HCT116 (cell line): ENCODE results near the gene UBASH3B. TPM values are rescaled to one million over a fixed set of nuclear protein-coding genes. Genes with fewer than 3 reads are reported as not detected.

Experiments used
- ATAC-seq: fragments of 200-7000 bp; cut with Tn5 transposase; 2 replicates; pipeline ENCODE4 v1.9.1; 2020; ENCODE audit warnings: mild to moderate bottlenecking, moderate library complexity
- BruUV-seq: library from RNA; stranded (reverse); fragments of 400-500 nt; replicated peaks from 2 replicates; lab custom pipeline; 2021; lab: Mats Ljungman, UMichigan
- CTCF ChIA-PET: fragments of 300-600 bp; sonication (Branson Sonifier 250); formaldehyde crosslinking; loops from one replicate; lab custom pipeline; 2021; ENCODE audit warnings: antibody characterized with exemption; lab: Charles Lee
- POLR2A ChIA-PET: fragments of 300-600, 350-600 bp; sonication (Branson Sonifier 250); formaldehyde crosslinking; loops from one replicate; lab custom pipeline; 2021; ENCODE audit warnings: antibody characterized with exemption; lab: Charles Lee
- RAD21 ChIA-PET, 2 experiments: fragments of 300-600 bp; sonication (Branson Sonifier 250); formaldehyde crosslinking; loops; one replicate each; lab custom pipeline; 2023; ENCODE audit warnings: low total read pairs in 2 of 2; ENCODE audit not compliant: uncharacterized antibody in 2 of 2, unreplicated experiment in 2 of 2, low non-redundant PET in 1 of 2; lab: Charles Lee
- DNase-seq: peaks from one replicate; pipeline ENCODE4 v3.0.0-alpha.2; 2010; ENCODE audit warnings: low read depth, low spot score
- H2AFZ ChIP-seq: fragments of 200-600 bp; shearing (Covaris generic), sonication (generic); 2 replicates; pipeline ENCODE4 v1.6.1; 2017; ENCODE audit warnings: low read depth, mixed run types, mixed read lengths, antibody characterized with exemption, low read length; ENCODE audit not compliant: poor library complexity, severe bottlenecking
- H3K27ac ChIP-seq: 2 replicates; pipeline ENCODE4 v1.5.1; 2012; ENCODE audit warnings: low read depth, low read length
- H3K27me3 ChIP-seq: fragments of 200-600 bp; sonication (generic); 2 replicates; pipeline ENCODE4 v1.6.1; 2016; ENCODE audit warnings: mixed run types, low read length, mixed read lengths; ENCODE audit not compliant: insufficient read depth
- H3K36me3 ChIP-seq, 2 experiments: fragments of 200-500 bp in 1 of 2; fragments of 200-600 bp in 1 of 2; sonication (Bioruptor generic) in 1 of 2; sonication (generic) in 1 of 2; 2 replicates each; pipeline versions ENCODE4 v1.5.1 to v1.6.1; 2014 to 2016; ENCODE audit warnings: low read length in 2 of 2, inconsistent platforms in 1 of 2, mixed read lengths in 1 of 2, mixed run types in 1 of 2; ENCODE audit not compliant: insufficient read depth in 2 of 2, control insufficient read depth in 1 of 2
- H3K4me1 ChIP-seq, 2 experiments: fragments of 200-600 bp in 1 of 2; sonication (generic) in 1 of 2; 2 replicates each; pipeline versions ENCODE4 v1.5.1 to v1.6.1; 2012 to 2017; ENCODE audit warnings: low read length in 2 of 2, inconsistent platforms in 1 of 2, mild to moderate bottlenecking in 1 of 2, mixed read lengths in 1 of 2, mixed run types in 1 of 2, moderate library complexity in 1 of 2; ENCODE audit not compliant: insufficient read depth in 2 of 2, control insufficient read depth in 1 of 2
- H3K4me2 ChIP-seq: fragments of 200-600 bp; sonication (generic); 2 replicates; pipeline ENCODE4 v1.6.1; 2017; ENCODE audit warnings: mixed run types, low read length, mixed read lengths
- H3K4me3 ChIP-seq, 2 experiments: fragments of 200-600 bp in 1 of 2; sonication (generic) in 1 of 2; replicated peaks in 1 of 2; 2 replicates each; pipeline ENCODE4 v1.5.1; 2011 to 2016; ENCODE audit warnings: low read length in 2 of 2, control low read depth in 1 of 2, low read depth in 1 of 2, mild to moderate bottlenecking in 1 of 2, mixed read lengths in 1 of 2, mixed run types in 1 of 2
- H3K79me2 ChIP-seq: fragments of 200-600 bp; sonication (generic); 2 replicates; pipeline ENCODE4 v1.6.1; 2017; ENCODE audit warnings: mild to moderate bottlenecking, mixed run types, low read length, moderate library complexity, mixed read lengths; ENCODE audit not compliant: insufficient read depth
- H3K9ac ChIP-seq: fragments of 200-600 bp; sonication (generic); 2 replicates; pipeline ENCODE4 v1.6.1; 2016; ENCODE audit warnings: low read length, mixed read lengths
- H3K9me2 ChIP-seq: fragments of 200-600 bp; sonication (generic), shearing (Covaris generic); 2 replicates; pipeline ENCODE4 v1.6.1; 2017; ENCODE audit warnings: mixed run types, mild to moderate bottlenecking, moderate library complexity; ENCODE audit not compliant: insufficient read depth
- H3K9me3 ChIP-seq, 2 experiments: fragments of 200-500 bp in 1 of 2; fragments of 200-600 bp in 1 of 2; sonication (Bioruptor generic) in 1 of 2; sonication (generic) in 1 of 2; 2 replicates each; pipeline ENCODE4 v1.6.1; 2014 to 2017; ENCODE audit warnings: low read length in 2 of 2, mixed read lengths in 2 of 2, inconsistent platforms in 1 of 2, low read depth in 1 of 2, mild to moderate bottlenecking in 1 of 2, mixed run types in 1 of 2, moderate library complexity in 1 of 2; ENCODE audit not compliant: control insufficient read depth in 1 of 2, insufficient read depth in 1 of 2
- H4K20me1 ChIP-seq: fragments of 200-600 bp; sonication (generic), shearing (Covaris generic); 2 replicates; pipeline ENCODE4 v1.6.1; 2017; ENCODE audit warnings: mixed run types, mild to moderate bottlenecking, moderate library complexity; ENCODE audit not compliant: insufficient read depth
- EGR1 ChIP-seq: IDR thresholded peaks from 2 replicates; pipeline ENCODE4 v1.6.1; 2012; ENCODE audit warnings: low read depth
- EZH2 ChIP-seq: fragments of 200-600 bp; sonication (generic); IDR thresholded peaks from 2 replicates; pipeline ENCODE4 v1.6.1; 2017; ENCODE audit warnings: antibody characterized with exemption, mixed run types
- EZH2phosphoT487 ChIP-seq: fragments of 200-600 bp; IDR thresholded peaks from 2 replicates; pipeline ENCODE4 v1.6.1; 2018; ENCODE audit warnings: antibody characterized with exemption, borderline replicate concordance
- FOSL1 ChIP-seq: IDR thresholded peaks from 2 replicates; pipeline ENCODE4 v1.6.1; 2012; ENCODE audit warnings: low read depth
- JUND ChIP-seq: IDR thresholded peaks from 2 replicates; pipeline ENCODE4 v1.6.1; 2012
- POLR2A ChIP-seq: IDR thresholded peaks from 2 replicates; pipeline ENCODE4 v1.7.0; 2011; ENCODE audit warnings: borderline replicate concordance; ENCODE audit not compliant: insufficient read depth, insufficient read length; ENCODE audit errors: extremely low read depth
- POLR2AphosphoS5 ChIP-seq: IDR thresholded peaks from 2 replicates; pipeline ENCODE4 v1.6.1; 2011; ENCODE audit warnings: mild to moderate bottlenecking, low read depth, low read length, moderate library complexity
- RAD21 ChIP-seq: IDR thresholded peaks from 2 replicates; pipeline ENCODE4 v1.6.1; 2012; ENCODE audit warnings: low read depth, mild to moderate bottlenecking
- SRF ChIP-seq: IDR thresholded peaks from 2 replicates; pipeline ENCODE4 v1.6.1; 2012; ENCODE audit warnings: low read depth
- YY1 ChIP-seq: IDR thresholded peaks from 2 replicates; pipeline ENCODE4 v1.6.1; 2011; ENCODE audit warnings: low read length, low read depth, moderate library complexity, mild to moderate bottlenecking; ENCODE audit not compliant: insufficient replicate concordance; ENCODE audit errors: extremely low read depth
- intact Hi-C: fragments of 100-400 bp; cut with micrococcal nuclease; formaldehyde crosslinking; loops from 2 replicates; pipeline ENCODE4 v1.10.0; 2022
- total RNA-seq: library from RNA; stranded (reverse); gene quantifications from one replicate; pipeline ENCODE4 v1.2.1, GENCODE V29; 2021; ENCODE audit not compliant: unreplicated experiment

The UBASH3B gene
- total RNA-seq, 1 experiment from 2014 or later, result 40.3 TPM

GRCh38 chr11:122695076-122695615, 39.6 kb downstream of the UBASH3B start (continued):
- TF ChIP-seq EGR1 (no peak), YY1 (no peak), EZH2phosphoT487 (no peak), EZH2 (no peak), SRF (no peak), RAD21 (no peak)

- RAD21 ChIA-PET, result no interaction called here
- no peak overlapping the region for H3K4me2 ChIP-seq
- no peak overlapping the region for H3K9ac ChIP-seq
- no peaks in the 10 kb centered on the region for H3K9me3 ChIP-seq
- CTCF ChIA-PET, result no interaction called here
- no TSS peak for BruUV-seq
- H3K9me2 ChIP-seq, result no peaks in the 10 kb centered on the region
- H2AFZ ChIP-seq, result no peak overlapping the region
- ATAC-seq (no peak), DNase-seq (no peak)
- no peak overlapping the region for H3K27ac ChIP-seq
- H3K4me3 ChIP-seq, result no peak overlapping the region
- no peaks in the 10 kb centered on the region for H3K4me1 ChIP-seq
- H3K36me3 ChIP-seq, result no peaks in the 10 kb centered on the region
- no peaks in the 10 kb centered on the region for H4K20me1 ChIP-seq
- peaks cover 11% of the 10 kb centered on the region; the same call in 1 of the 2 replicates for H3K79me2 ChIP-seq
- H3K27me3 ChIP-seq, result no peaks in the 10 kb centered on the region
- intact Hi-C loops, result no loop called here
- POLR2A ChIA-PET, result interaction anchor here (0.8 kb wide), 1 partner anchor 10 kb away, joined by 3 read pairs; no protein-coding TSS in a partner anchor
- TF ChIP-seq FOSL1 (no peak), JUND (no peak), EZH2 (no peak), POLR2AphosphoS5 (no peak), SRF (no peak), POLR2A (no peak)
These were observed 41.1 kb downstream of the UBASH3B start for GRCh38 chr11:122696662-122697061.
